Dedifferentiated amniotic fluid mesenchymal stem cell (primary cell): Measurements from ENCODE around the gene PTPRN2.

Experiments used
- DNase-seq: peaks from one replicate; pipeline ENCODE4 v3.0.0-alpha.2; 2016; ENCODE audit errors: extremely low spot score

The PTPRN2 gene

GRCh38 chr7:158029509-158029908 lies 558.1 kb downstream of the PTPRN2 start:
- DNase-seq = no peak

DNA sequence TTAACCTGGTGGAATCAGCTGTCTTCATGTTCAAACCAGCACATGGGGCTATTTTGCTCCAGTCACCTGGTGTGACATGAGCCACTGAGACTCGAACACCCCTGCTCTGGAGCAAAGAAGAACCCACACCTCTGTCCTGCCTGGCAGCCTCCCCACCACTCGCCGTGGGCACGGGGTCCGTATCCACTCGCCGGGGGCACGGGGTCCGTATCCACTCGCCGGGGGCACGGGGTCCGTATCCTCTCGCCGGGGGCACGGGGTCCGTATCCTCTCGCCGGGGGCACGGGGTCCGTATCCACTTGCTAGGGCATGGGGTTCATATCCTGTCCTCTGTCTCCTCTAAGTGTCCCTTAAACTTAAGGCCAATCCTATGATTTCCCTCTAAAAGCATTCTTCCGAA lies 558.7 kb downstream of the PTPRN2 start:
- no peak for DNase-seq

DNA sequence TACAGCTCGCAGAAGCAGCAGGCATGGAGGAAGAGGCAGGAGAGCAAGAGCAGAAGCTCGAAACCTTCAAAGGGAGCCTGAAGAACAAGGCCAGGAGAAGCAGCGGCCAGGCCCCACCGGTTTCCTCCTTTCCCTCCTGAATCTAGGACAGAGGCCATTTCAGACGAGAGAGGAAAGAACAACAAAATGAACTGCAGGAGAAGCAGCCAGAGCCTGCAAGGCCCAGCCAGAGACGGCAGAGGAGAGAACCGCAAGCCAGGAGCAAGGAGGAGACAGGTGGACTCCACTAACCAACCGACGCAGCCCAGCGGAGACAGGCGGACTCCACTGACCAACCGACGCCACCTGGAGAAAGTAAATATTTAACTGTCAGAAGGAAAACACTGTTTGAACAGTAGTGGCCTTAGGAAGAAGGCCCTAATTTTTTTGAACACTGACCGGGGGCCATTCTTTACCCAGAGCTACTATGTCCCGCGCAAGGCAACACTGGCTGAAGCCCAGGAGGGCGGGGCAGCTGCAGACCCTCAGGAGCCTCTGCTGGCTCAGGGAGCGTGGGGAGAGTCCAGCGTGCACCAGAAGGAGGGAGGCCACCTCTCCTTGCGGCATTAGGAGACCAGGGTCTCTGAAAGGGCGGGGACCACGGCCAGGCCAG lies 559.2 kb downstream of the PTPRN2 start:
- DNase-seq = no peak

DNA sequence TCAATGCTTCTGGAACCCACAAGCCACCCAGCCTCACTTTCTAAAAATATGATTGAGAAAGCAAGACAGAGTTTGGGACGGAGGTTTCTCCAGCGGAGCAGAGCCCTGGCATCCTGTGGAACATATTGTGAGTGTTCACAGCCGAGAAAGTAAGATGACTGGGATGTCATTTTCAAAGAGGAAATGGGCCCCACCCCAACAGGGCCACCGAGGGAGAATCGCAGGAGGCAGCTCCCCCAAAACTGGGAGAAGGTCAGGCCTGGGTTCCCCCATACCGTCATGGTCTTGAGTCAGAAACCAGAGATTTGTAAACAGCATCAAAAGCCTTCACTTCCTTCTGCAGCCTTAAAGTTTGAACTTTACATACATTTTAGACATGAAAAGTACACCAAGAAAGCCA lies 560.0 kb downstream of the PTPRN2 start:
- DNase-seq = no peak

DNA sequence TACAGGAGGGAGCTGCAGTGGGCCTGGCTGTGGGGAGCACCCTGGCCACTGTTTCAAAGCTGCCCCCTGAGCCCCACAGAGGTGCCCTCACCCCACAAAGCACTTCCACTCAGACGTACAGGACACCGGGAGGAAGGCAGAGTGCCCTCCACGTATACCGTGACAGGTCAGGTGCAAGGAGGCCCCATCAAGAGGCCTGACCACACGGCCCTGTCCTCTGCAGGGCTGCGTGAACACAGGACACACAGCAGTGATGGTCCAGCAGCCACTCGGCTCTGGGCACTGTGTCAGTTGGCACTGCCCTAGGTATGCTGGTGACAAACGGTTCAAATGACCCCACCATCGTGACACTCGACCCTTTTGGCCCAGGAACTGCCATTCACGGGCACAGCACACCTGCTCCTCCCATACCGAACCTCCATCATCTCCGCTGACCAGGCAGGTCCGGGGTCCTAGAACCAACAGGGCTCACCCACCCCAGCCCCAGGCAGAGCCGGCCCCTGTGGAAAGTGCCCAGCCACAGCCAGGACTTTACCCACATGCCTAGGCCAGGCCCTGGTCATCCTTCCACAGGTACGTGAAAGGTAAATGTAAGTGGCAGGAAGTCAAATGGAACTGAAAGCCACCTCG lies 560.9 kb downstream of the PTPRN2 start:
- DNase-seq = no peak

DNA sequence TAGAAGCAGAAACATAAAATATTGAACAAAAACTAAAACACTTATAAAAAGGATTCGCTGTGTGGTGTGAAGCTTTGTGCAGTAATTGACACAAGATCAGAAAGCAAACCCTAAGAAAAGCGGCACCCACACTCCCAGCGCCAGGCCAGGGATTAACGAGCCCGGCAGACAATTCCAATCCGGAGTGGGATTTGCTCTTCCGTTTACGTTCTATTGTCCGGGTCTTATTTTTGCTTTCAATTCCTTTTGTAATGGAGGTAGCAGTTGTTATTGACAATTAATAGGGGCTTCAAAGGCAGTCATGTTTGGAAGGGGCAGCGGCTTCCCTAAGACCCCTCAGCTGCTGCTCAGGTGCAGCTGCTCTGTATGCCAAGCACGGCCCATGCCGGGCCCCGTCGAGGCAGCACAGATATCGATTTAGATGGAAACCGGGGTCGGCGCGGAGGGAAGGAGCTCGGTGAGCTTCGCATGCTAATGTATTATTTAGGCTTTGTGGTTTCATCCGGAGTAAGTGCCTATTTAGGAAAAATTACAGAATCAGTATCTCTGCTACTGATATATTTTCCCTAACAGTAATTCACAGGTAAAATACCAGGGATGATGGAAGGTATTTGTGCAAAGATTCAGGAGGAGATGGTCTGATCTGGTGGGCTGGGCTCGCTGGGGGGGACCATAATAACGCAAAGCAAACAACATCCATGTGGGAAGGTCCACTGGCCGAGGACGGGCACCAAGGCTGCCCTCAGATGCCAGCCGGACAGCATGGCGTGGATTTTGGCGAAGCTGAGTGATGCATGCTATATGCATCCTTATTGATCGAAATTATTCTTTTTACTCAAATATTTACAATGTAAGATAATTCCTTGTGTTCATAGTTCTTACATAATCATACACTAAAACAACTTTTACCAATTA lies 561.7 kb downstream of the PTPRN2 start:
- no peak for DNase-seq

DNA sequence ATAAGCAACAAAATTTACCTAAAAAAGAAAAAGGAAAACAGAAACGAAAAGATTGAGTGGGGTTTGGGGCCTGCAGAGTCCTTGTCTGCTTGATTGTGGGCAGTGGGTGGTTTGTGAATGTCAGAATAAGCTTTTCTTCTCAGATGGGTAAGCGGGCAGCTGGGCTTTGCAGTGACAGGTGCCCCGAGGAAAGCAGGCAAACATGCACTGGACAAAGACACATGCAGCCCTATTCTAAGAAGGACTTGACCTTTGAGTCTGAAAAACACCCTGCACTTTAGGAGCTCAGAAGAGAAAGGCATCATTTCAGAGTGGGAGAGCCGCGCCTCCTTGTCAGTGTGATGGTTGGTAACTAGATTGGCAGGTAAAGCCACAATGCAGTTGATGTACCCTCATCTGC lies 562.7 kb downstream of the PTPRN2 start:
- DNase-seq = no peak

GRCh38 chr7:158024351-158024715 lies 563.3 kb downstream of the PTPRN2 start:
- DNase-seq = no peak

GRCh38 chr7:158023681-158024350 lies 563.8 kb downstream of the PTPRN2 start:
- no peak for DNase-seq

DNA sequence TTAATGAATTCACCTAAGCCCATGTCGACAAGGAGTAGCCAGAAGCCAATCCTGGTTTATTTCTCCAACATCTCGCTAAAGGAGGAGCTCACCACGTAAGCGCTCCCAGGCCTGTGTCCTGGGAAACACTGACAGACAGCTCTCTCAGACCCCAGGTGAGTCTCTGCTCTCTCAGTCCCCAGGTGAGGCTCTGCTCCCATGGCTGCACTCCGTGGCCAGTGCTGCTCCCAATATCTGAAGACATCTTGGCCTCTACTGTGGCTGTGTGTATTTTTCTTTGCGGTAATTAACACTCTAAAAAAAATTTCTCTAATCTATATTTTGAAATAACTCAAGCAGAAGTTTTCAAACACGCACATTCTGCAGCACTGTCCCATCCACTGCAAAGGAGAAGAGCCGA lies 564.5 kb downstream of the PTPRN2 start:
- no peak for DNase-seq

DNA sequence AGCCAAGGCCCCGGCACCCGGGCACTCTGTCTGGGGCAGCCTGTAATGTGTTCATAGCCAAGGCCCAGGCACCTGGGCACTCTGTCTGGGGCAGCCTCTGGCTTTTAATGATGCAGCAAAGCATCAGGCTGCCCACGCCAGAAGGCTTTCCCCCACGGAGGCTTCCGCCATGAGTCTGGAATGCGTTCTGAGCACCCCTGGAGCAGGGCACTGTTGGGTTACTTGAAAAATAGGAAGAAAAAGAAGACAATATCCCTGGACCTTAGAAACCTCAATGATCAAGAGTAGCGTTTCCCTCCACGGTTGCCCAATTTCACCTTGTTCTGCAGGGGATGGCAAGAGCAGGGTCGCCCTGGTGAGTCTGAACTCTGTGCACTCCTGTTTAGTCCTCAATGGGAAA lies 565.0 kb downstream of the PTPRN2 start:
- no peak for DNase-seq

GRCh38 chr7:158021836-158022235 lies 565.8 kb downstream of the PTPRN2 start:
- DNase-seq = no peak

GRCh38 chr7:158020706-158021095 lies 566.9 kb downstream of the PTPRN2 start:
- no peak for DNase-seq

DNA sequence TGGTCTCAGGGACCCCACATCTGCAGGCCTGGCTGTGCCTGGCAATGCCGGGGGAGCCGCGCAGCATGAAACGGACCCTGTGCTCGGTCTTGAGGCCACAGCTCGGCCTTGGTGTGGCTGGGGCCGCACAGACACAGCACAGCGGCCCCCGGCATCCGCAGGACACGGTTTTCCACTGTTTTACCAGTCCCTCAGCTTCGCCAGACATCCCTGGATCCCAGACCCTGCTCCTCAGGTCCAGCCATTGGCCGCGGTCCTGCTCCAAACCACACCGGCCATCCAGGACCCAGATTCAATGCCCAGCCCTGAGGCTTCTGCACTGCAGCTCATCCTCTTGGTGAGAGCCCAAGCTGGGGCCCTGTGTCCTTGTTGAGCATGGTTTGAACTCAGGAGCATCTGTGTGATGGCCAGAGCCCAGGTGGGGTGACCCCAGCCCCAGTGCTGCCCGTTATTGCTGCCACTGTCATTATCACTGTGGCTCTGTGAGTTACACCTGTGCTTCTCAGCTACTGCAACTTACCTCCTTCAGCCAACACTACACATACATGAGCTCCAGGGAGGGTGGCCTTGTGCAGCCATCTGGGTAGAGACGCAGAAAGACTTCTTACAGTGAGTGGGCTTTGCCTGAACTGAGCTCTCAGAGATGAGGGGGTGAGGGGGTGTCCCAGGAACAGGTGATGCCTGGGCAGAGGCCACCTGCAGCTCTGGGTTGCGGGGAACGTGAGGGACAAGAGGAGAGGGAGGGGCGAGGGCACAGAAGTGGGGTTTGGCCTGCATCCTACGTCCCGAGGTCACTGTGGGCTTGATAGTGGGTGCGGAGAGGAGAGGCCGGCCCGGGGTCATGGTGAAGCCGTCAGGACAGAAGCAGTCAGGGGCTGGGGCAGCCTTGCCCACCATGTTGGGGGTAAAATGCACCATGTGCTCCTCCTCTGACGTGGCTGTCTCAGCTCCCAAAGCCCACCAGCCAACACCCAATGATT lies 567.6 kb downstream of the PTPRN2 start:
- no peak for DNase-seq

- DNase-seq = no peak
Measured at GRCh38 chr7:158018971-158019645, 568.5 kb downstream of the PTPRN2 start.

DNA sequence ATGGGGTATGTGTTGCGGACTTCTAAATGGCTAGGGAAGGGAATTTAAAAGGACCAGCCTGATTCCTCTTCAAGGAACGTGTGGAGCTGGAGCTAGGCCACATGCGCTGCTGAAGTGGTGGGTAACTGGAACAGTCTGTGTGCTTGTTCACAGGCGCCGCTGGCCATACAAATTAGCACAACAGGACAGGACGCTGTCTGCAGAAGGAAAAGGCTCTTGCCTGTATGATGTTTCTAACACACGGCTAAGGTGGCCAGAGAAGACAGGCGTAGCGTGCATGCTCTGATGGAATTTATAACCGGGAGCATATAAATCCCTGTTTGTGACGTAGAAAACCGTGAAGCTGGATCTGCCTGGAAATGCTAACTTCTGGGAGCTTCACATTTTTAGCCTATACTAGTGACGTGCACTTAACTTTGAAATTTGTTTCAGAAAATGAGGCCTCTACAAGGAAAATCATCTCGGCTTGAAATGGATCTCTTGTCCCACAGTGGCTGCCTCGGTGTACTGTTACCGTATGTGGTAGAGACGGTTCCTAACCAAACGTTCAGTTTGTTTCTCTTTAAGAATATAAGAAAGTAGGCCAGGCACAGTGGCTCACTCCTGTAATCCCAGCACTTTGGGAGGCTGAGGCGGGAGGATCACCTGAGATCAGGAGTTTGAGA lies 569.4 kb downstream of the PTPRN2 start:
- DNase-seq = no peak

GRCh38 chr7:158017111-158018097 lies 570.2 kb downstream of the PTPRN2 start:
- no peak for DNase-seq

GRCh38 chr7:158016180-158017097 lies 571.2 kb downstream of the PTPRN2 start:
- DNase-seq = no peak
